ENCODE results near the gene DUSP10. TPM values are rescaled to one million over a fixed set of nuclear protein-coding genes. Genes with fewer than 3 reads are reported as not detected.

DUSP10 gene
- total and polyA plus RNA-seq, 8 donors = 1.0 to 50.0 (median 3.0) TPM

GRCh38 chr1:221693087-221693486, 48.8 kb downstream of the DUSP10 start:
- Histone ChIP-seq H3K4me1 (no peaks in the 10 kb centered on the region), H3K27ac (no peak overlapping the region), H3K27me3 (no peaks in the 10 kb centered on the region), H3K4me3 (no peak overlapping the region), H3K9me3 (peaks cover 0 to 13% (median 7%) of the 10 kb centered on the region in 4 donors), H3K36me3 (no peaks in the 10 kb centered on the region)
- 72 to 89% (median 83%) methylated on average over 2 of the region's 2 CpGs for WGBS, 5 donors
- intact Hi-C loops (cut with DNase I; ENCODE audit: low total_unique reads) = no loop called here
- TF ChIP-seq CTCF (IDR thresholded peaks at IDR 0.05) (no peak), EP300 (IDR thresholded peaks at IDR 0.05) (no peak), POLR2AphosphoS5 (IDR thresholded peaks at IDR 0.05) (no peak), POLR2A (IDR thresholded peaks at IDR 0.05) (no peak)
- no peak for DNase-seq

DNA sequence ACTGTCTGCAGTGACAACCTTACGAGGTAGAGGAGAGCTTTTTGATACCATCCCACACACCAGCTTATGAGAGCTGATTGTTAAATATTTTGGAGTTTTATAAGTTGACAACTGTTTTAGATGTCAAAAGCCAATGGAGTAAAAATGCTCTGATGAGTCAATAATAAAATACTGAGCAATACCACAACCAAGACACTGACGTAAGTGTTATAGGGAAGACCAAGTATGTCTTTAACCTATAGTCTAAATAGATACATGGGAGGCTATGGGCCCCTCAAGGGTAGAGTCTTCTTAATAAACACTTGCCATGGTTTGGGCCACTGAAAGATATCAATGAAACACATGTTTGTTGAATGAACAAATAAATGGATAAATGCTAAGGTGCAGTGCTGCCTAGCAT, 49.2 kb downstream of the DUSP10 start:
- no peak overlapping the region for H3K4me3 ChIP-seq
- 66 to 88% (median 74%) methylated on average over 2 of the region's 2 CpGs for WGBS, 5 donors
- intact Hi-C loops (cut with DNase I; ENCODE audit: low total_unique reads) = no loop called here

GRCh38 chr1:221691261-221691660, 50.6 kb downstream of the DUSP10 start:
- TF ChIP-seq POLR2AphosphoS5 (IDR thresholded peaks at IDR 0.05) (no peak), CTCF (IDR thresholded peaks at IDR 0.05) (no peak), POLR2A (IDR thresholded peaks at IDR 0.05) (no peak), EP300 (IDR thresholded peaks at IDR 0.05) (no peak)
- no peak overlapping the region for H3K27ac ChIP-seq
- no peaks in the 10 kb centered on the region for H3K27me3 ChIP-seq
- intact Hi-C loops (cut with DNase I; ENCODE audit: low total_unique reads) = no loop called here
- no peak for DNase-seq
- peaks cover 0 to 13% (median 7%) of the 10 kb centered on the region in 4 donors for H3K9me3 ChIP-seq
- no peak overlapping the region for H3K4me3 ChIP-seq
- no peaks in the 10 kb centered on the region for H3K36me3 ChIP-seq
- H3K4me1 ChIP-seq = no peaks in the 10 kb centered on the region

More for the DNA sequence above, 49.2 kb downstream of the DUSP10 start:
- no peak overlapping the region for H3K27ac ChIP-seq
- no peak for DNase-seq
- no peaks in the 10 kb centered on the region for H3K4me1 ChIP-seq
- H3K9me3 ChIP-seq = peaks cover 0 to 13% (median 7%) of the 10 kb centered on the region in 4 donors
- TF ChIP-seq CTCF (IDR thresholded peaks at IDR 0.05) (no peak), POLR2AphosphoS5 (IDR thresholded peaks at IDR 0.05) (no peak), EP300 (IDR thresholded peaks at IDR 0.05) (no peak), POLR2A (IDR thresholded peaks at IDR 0.05) (no peak)
- H3K27me3 ChIP-seq = no peaks in the 10 kb centered on the region
- H3K36me3 ChIP-seq = no peaks in the 10 kb centered on the region

DNA sequence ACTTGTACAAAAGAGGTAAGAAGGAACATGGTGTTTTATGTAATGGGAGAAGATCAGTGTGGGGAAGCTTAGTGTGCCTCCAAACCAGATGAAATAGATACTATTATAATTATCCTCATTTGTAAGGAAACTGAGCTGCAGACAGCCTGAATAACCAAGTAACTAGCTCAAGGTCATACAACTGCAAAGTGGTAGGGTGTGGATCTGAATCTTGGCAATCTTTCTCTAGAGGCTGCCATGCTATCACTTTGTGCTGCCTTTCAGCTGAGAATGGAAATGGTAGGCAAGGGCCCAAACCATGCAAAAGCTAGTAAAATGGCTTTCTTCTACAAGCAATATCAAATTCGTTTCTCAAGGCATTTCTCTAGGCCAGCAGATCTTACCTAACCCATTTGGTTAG, 51.0 kb downstream of the DUSP10 start:
- DNase-seq = no peak
- TF ChIP-seq EP300 (IDR thresholded peaks at IDR 0.05) = no peak
- no peak for TF ChIP-seq POLR2AphosphoS5 (IDR thresholded peaks at IDR 0.05)
- TF ChIP-seq CTCF (IDR thresholded peaks at IDR 0.05) = no peak
- no peak for TF ChIP-seq POLR2A (IDR thresholded peaks at IDR 0.05)
- Histone ChIP-seq H3K36me3 (no peaks in the 10 kb centered on the region), H3K4me1 (no peaks in the 10 kb centered on the region), H3K4me3 (no peak overlapping the region), H3K27me3 (no peaks in the 10 kb centered on the region), H3K9me3 (peaks cover 0 to 13% (median 7%) of the 10 kb centered on the region in 4 donors), H3K27ac (no peak overlapping the region)
- intact Hi-C loops (cut with DNase I; ENCODE audit: low total_unique reads) = no loop called here
- 58 to 76% (median 71%) methylated on average over 1 of the region's 1 CpG for whole genome bisulfite sequencing, 5 donors

Data from stomach (tissue), 9 donors.